Subcutaneous adipose tissue (tissue), 4 donors: ENCODE measurements around the gene PLAA. TPM values are rescaled to one million over a fixed set of nuclear protein-coding genes. Genes with fewer than 3 reads are reported as not detected.

Source experiments
- CTCF ChIP-seq: fragments of 450-650 bp; IDR thresholded peaks from one replicate; pipeline ENCODE4 v1.5.1; 2016; ENCODE audit warnings: low read depth, mild to moderate bottlenecking, control low read depth, antibody characterized with exemption, moderate library complexity
- total RNA-seq, 4 donors: library from RNA; depleted of rRNA; stranded (reverse); fragments of >200 nt; gene quantifications; one replicate each; pipeline ENCODE4 v1.1.0, GENCODE V29; 2016

The PLAA gene
- total RNA-seq, 4 donors from 2014 or later: 24.3 to 31.1 (median 27.2) TPM

GRCh38 chr9:26892251-26893029 is 54.6 kb downstream of the PLAA start, which contains the start of gene CAAP1:
Gene CAAP1 (minus strand): TSS chr9:26892802. CDS start chr9:26892715, 87 bp downstream.
- no peak for TF ChIP-seq CTCF

- no peak for TF ChIP-seq CTCF
Observed at GRCh38 chr9:26891726-26892125, 55.3 kb downstream of the PLAA start.

- no peak for TF ChIP-seq CTCF
Observed at GRCh38 chr9:26888271-26888670, 58.8 kb downstream of the PLAA start.

- no peak for TF ChIP-seq CTCF
Observed at GRCh38 chr9:26882154-26882553, 64.9 kb downstream of the PLAA start.

GRCh38 chr9:26880262-26880661 is 66.8 kb downstream of the PLAA start:
- no peak for TF ChIP-seq CTCF

- no peak for TF ChIP-seq CTCF
Observed at GRCh38 chr9:26870292-26870691, 76.8 kb downstream of the PLAA start.

- TF ChIP-seq CTCF: no peak
Observed at GRCh38 chr9:26863074-26863473, 84.0 kb downstream of the PLAA start.
